ENCODE data around the gene LMO3. TPM values are rescaled to one million over a fixed set of nuclear protein-coding genes. Genes with fewer than 3 reads are reported as not detected.

LMO3 gene
- total RNA-seq, 4 donors from 2014 or later = 54.8 to 179 (median 117) TPM

DNA sequence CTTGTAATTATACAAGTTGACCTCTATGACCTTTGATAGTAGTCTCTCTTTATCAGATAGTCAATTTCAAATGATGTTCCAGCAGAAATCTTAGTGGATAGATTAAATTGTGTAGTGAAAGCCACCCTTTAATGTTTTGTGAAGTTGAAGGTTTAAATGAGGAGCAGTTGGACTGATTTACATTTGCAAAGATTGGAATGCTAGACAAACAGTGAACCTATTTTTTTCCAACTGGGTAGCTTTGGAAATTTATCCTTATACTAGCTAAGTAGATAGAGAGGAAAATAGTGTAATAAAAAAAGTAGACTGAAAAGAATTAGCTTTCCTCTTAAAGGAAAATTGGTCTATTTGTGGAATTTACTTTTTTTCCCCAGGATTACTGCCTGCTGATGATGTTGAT is 53.7 kb downstream of the LMO3 start:
- TF ChIP-seq, protein P1, sequence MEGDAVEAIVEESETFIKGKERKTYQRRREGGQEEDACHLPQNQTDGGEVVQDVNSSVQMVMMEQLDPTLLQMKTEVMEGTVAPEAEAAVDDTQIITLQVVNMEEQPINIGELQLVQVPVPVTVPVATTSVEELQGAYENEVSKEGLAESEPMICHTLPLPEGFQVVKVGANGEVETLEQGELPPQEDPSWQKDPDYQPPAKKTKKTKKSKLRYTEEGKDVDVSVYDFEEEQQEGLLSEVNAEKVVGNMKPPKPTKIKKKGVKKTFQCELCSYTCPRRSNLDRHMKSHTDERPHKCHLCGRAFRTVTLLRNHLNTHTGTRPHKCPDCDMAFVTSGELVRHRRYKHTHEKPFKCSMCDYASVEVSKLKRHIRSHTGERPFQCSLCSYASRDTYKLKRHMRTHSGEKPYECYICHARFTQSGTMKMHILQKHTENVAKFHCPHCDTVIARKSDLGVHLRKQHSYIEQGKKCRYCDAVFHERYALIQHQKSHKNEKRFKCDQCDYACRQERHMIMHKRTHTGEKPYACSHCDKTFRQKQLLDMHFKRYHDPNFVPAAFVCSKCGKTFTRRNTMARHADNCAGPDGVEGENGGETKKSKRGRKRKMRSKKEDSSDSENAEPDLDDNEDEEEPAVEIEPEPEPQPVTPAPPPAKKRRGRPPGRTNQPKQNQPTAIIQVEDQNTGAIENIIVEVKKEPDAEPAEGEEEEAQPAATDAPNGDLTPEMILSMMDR (IDR thresholded peaks at IDR 0.05; ENCODE audit: low read depth) = no peak

DNA sequence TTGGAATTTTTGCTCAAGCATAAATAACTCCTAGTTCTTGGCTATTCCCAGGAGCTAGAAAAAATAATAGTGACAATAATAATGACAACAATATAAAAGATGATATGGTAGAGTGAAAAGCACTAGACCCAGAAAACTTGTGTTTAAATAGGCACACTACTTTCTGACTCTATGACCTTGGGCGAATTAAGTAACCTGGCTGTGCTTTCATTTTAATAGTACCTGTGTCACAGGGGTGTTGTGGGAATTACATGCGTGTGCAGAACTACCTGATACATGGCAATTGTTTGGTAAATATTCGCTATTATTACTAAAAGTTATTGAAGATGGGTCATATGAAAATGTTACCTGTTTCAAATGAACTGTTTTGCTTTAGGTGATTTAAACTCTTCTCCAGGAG is 60.1 kb downstream of the LMO3 start:
- TF ChIP-seq, protein P1 (IDR thresholded peaks at IDR 0.05; ENCODE audit: low read depth) = no peak

DNA sequence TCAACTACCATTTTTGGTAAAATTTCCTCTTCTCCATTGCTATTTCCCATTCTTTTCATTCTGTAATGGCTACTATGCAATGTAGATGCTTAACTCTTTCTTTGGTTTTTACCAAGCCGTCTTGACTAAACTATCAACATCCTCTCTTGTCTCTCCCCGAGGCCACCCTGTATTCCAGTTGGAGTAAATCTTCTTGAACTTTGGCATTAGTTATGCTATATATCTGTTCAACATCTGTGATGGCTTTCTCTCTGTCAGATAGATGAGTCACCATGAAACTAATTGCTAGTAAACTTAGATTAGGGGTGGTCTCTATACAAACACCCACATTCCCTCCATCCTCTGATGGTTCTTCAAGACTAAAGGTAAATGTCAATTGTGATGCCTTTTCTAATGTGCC is 63.4 kb downstream of the LMO3 start:
- TF ChIP-seq, protein P1 (IDR thresholded peaks at IDR 0.05; ENCODE audit: low read depth) = no peak

DNA sequence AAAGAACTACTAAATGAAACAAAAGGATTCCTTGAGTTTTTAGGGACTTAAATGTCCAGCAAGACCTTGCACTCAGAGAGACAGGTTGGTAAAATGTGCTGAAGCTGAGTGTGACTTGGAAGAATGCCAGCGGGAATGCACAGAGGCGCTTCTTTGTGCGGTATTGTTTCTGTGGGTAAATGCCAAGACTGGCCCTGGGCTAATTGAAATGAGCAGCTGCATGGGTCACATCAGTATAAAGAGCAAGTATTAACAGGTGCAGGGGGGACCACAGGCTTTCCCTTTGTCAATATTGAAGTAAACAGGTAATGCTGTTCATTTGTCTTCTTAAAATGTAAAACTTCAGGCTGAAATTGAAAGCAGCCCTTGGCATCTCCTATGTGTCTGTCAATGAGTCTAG is 74.3 kb downstream of the LMO3 start:
- TF ChIP-seq, protein P1 (IDR thresholded peaks at IDR 0.05; ENCODE audit: low read depth) = no peak

DNA sequence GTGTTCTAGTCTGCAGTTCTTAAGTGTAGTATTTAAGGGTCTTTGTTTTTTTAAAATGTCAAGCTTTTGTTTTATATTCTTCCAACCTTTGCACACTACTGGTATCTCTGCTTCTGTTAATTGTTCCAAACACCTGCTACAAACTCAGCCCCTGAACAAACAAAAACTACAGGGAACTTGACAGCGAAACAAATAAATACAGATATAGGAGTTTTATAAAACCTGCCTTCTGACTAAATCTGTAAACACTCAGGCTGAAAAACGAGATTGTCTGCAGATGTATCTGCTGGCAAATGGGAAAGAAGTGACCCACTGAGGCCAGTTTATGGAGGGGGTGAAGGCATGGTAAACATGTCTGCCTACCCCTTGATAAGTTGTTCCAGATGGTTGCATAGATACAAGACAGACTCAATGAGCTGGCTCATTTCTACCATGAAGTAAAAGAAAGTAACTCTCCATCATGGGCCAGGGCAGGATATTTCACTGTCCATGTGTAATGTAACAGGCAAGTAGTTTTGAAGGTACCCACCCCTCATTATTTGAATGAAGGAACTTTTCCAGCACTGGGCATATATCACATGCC is 75.6 kb downstream of the LMO3 start:
- TF ChIP-seq, protein P1 (IDR thresholded peaks at IDR 0.05; ENCODE audit: low read depth) = no peak

DNA sequence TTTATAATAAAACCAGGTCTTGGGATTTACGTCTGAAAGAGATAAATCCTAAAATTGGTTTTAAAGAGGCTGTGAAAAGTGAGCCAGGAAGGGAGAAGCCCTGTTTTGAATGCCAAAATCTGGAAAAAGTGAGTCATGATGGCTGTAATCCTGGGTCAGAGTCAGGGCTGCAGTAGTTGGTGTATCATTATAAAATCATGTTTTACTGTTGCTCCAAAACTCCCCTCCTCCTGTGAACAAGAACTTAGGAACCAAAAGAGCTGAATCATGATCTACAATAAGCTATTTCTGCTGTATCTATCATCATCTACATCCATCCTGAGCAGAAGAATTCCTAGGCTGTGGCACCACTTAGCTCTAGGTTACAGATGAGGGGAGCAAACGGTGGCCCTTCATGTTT is 79.3 kb downstream of the LMO3 start:
- TF ChIP-seq, protein P1 (IDR thresholded peaks at IDR 0.05; ENCODE audit: low read depth) = no peak

DNA sequence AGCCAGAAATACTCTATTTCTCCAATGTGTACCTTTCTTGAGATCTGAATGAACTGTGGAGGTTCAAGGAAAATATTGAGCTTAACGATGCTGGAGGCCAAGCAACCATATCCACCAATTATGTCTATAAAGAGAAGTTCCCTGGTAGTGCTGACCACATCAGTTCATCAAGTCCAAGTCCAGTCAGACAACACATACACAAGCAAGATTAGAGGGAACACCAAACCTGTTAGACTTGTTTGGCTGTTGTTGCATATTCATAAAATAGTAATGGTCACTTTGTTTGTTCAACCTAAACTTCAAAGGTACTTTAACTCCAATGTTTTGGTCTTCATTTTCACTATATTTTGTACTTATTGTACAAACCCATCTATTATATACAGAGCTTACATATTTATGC is 81.6 kb downstream of the LMO3 start:
- TF ChIP-seq, protein P1 (IDR thresholded peaks at IDR 0.05; ENCODE audit: low read depth) = no peak
